ENCODE results near the gene H2BK1. TPM values are rescaled to one million over a fixed set of nuclear protein-coding genes. Genes with fewer than 3 reads are reported as not detected.

H2BK1 gene
- total and polyA plus RNA-seq, 2 experiments from 2014 or later = not detected

DNA sequence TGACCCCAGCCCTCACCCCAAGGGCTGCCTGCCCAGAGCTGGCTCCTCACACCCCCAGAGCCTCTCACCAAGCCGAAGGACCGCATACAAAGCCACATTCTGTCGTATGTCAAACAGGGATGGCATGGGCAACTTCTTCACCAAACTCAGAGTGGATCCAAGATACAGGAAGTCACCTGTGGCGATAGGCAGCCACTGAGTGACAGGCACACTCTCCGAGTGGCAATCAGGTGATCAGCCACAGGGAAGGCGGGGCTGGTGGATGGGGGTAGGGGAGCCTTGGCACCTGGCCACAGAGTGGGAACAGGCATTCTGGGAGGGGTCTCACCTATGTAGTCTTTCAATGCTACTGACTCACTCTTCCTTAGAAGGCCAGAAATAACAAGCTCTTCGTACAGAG lies 16.1 kb downstream of the H2BK1 start:
- H3K4me3 ChIP-seq = no peak overlapping the region
- WGBS (ENCODE audit: low lambda C conversion rate, missing lambda C conversion rate) = 84% methylated on average over 7 of the region's 7 CpGs
- H4K20me1 ChIP-seq (ENCODE audit: insufficient read depth, poor library complexity, severe bottlenecking) = no peaks in the 10 kb centered on the region
- no peaks in the 10 kb centered on the region for H3K4me1 ChIP-seq (ENCODE audit: insufficient read depth)
- TF ChIP-seq EZH2phosphoT487 (IDR thresholded peaks at IDR 0.05; ENCODE audit: low read depth, severe bottlenecking, unreplicated experiment) = no peak
- TF ChIP-seq, protein P1, sequence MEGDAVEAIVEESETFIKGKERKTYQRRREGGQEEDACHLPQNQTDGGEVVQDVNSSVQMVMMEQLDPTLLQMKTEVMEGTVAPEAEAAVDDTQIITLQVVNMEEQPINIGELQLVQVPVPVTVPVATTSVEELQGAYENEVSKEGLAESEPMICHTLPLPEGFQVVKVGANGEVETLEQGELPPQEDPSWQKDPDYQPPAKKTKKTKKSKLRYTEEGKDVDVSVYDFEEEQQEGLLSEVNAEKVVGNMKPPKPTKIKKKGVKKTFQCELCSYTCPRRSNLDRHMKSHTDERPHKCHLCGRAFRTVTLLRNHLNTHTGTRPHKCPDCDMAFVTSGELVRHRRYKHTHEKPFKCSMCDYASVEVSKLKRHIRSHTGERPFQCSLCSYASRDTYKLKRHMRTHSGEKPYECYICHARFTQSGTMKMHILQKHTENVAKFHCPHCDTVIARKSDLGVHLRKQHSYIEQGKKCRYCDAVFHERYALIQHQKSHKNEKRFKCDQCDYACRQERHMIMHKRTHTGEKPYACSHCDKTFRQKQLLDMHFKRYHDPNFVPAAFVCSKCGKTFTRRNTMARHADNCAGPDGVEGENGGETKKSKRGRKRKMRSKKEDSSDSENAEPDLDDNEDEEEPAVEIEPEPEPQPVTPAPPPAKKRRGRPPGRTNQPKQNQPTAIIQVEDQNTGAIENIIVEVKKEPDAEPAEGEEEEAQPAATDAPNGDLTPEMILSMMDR (IDR thresholded peaks at IDR 0.05; ENCODE audit: poor library complexity) = no peak
- no peak for TF ChIP-seq EZH2 (IDR thresholded peaks at IDR 0.05; ENCODE audit: borderline replicate concordance)
- no peak overlapping the region for H2AFZ ChIP-seq
- H3K36me3 ChIP-seq (replicated peaks; ENCODE audit: insufficient read depth, low read depth) = no peaks in the 10 kb centered on the region
- no peak for DNase-seq (ENCODE audit: low spot score)
- no peaks in the 10 kb centered on the region for H3K79me2 ChIP-seq
- H3K9me2 ChIP-seq (replicated peaks; ENCODE audit: insufficient read depth) = no peaks in the 10 kb centered on the region
- peaks cover 20% of the 10 kb centered on the region for H3K27me3 ChIP-seq
- no peaks in the 10 kb centered on the region for H3K9me3 ChIP-seq (ENCODE audit: low read depth)
- no peak overlapping the region for H3K4me2 ChIP-seq
- no peak overlapping the region for H3K27ac ChIP-seq

DNA sequence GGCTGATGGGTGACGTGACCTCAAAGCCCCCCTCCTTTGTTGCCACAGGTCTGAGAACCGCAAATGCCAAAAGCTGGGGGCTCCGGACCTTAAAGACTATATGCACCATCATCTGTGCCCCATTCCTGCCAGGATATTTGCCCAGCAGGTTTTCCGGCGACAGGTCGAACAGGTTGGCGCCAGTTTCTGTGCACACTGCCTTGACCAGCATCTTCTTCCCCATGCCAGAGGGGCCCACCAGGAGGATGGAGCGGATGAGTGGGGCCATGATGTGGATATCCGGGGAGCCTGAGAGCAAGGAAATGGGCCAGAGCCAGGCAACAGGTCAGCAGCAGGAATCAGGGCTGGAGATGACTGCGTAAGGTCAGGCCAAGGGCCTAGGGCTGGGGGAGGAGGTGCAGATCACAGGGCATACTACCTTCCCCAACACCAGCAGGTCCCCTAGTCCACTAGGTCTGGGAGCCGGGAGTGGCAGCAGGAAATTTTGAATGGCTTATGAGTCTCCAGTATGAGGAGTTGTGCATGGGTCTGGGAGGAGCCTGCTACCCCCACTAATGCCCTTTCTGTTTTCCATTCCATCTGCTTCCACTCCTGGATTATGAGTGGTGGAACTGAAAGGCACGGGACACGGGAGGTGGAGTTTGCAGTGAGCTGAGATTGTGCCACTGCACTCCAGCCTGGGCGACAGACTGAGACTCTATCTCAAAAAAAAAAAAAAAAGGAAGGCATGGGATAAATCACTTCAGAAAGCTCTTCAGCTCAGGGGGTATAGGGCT lies 16.9 kb downstream of the H2BK1 start:
- DNase-seq (ENCODE audit: low spot score) = no peak
- H3K9me2 ChIP-seq (replicated peaks; ENCODE audit: insufficient read depth) = no peaks in the 10 kb centered on the region
- WGBS (ENCODE audit: low lambda C conversion rate, missing lambda C conversion rate) = 92% methylated on average over 14 of the region's 14 CpGs
- no peak overlapping the region for H2AFZ ChIP-seq
- H3K79me2 ChIP-seq = no peaks in the 10 kb centered on the region
- no peaks in the 10 kb centered on the region for H3K4me1 ChIP-seq (ENCODE audit: insufficient read depth)
- TF ChIP-seq EZH2phosphoT487 (IDR thresholded peaks at IDR 0.05; ENCODE audit: low read depth, severe bottlenecking, unreplicated experiment) (no peak), EZH2 (IDR thresholded peaks at IDR 0.05; ENCODE audit: borderline replicate concordance) (no peak)
- TF ChIP-seq, protein P1 (IDR thresholded peaks at IDR 0.05; ENCODE audit: poor library complexity) = no peak
- H3K4me3 ChIP-seq = no peak overlapping the region
- H3K9me3 ChIP-seq (ENCODE audit: low read depth) = no peaks in the 10 kb centered on the region
- H3K4me2 ChIP-seq = no peak overlapping the region
- no peaks in the 10 kb centered on the region for H4K20me1 ChIP-seq (ENCODE audit: insufficient read depth, poor library complexity, severe bottlenecking)
- peaks cover 20% of the 10 kb centered on the region for H3K27me3 ChIP-seq
- H3K27ac ChIP-seq = no peak overlapping the region
- no peaks in the 10 kb centered on the region for H3K36me3 ChIP-seq (replicated peaks; ENCODE audit: insufficient read depth, low read depth)

DNA sequence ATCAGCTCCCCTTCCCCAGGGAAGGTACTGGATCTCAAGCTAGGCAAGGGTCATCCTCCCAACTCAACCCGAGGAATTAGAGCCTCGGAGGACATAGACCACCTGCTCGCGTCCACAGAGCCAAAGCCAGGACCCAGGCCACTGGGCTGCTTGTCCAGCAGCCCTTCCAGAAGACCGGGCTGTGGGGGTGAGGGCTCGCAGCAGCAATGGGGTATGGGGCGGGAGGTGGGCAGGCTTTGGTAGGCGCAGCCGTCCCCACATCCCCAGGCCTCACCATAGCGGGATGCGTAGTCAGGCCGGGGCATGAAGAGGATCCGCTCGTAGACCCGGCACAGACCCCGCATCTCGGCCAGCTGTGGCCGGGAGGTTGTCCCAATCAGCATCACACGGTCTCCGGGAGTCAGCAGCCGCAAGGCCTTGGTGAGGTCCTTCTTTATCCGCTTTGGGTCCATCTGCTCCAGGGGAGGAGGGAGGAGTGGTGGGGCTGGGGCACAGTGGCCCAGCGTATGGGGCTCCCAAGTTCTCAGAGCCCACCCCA lies 18.2 kb downstream of the H2BK1 start:
- TF ChIP-seq EZH2phosphoT487 (IDR thresholded peaks at IDR 0.05; ENCODE audit: low read depth, severe bottlenecking, unreplicated experiment) (no peak), EZH2 (IDR thresholded peaks at IDR 0.05; ENCODE audit: borderline replicate concordance) (no peak)
- TF ChIP-seq, protein P1 (IDR thresholded peaks at IDR 0.05; ENCODE audit: poor library complexity) = no peak
- H3K36me3 ChIP-seq (replicated peaks; ENCODE audit: insufficient read depth, low read depth) = no peaks in the 10 kb centered on the region
- H2AFZ ChIP-seq = no peak overlapping the region
- peaks cover 20% of the 10 kb centered on the region for H3K27me3 ChIP-seq
- no peak overlapping the region for H3K27ac ChIP-seq
- H3K4me3 ChIP-seq = no peak overlapping the region
- H4K20me1 ChIP-seq (ENCODE audit: insufficient read depth, poor library complexity, severe bottlenecking) = no peaks in the 10 kb centered on the region
- H3K4me1 ChIP-seq (ENCODE audit: insufficient read depth) = no peaks in the 10 kb centered on the region
- no peak overlapping the region for H3K4me2 ChIP-seq
- H3K9me3 ChIP-seq (ENCODE audit: low read depth) = no peaks in the 10 kb centered on the region
- WGBS (ENCODE audit: low lambda C conversion rate, missing lambda C conversion rate) = 93% methylated on average over 9 of the region's 23 CpGs
- no peaks in the 10 kb centered on the region for H3K79me2 ChIP-seq
- DNase-seq (ENCODE audit: low spot score) = no peak
- H3K9me2 ChIP-seq (replicated peaks; ENCODE audit: insufficient read depth) = no peaks in the 10 kb centered on the region

All from hepatocyte (in vitro differentiated cells).